HL-60 (cell line): Measurements from ENCODE around the gene FMN1.

Experiments used
- DNase-seq, 2 experiments: peaks; one replicate each; pipeline ENCODE4 v3.0.0-alpha.2; 2010 to 2020; ENCODE audit warnings: low read depth in 1 of 2, low spot score in 1 of 2
- H3K27ac ChIP-seq: fragments of 250-450 bp; sonication (Bioruptor Pico); replicated peaks from 2 replicates; pipeline ENCODE4 v1.5.1; 2020; ENCODE audit warnings: mild to moderate bottlenecking, moderate library complexity
- H3K27me3 ChIP-seq: fragments of 250-450 bp; sonication (Bioruptor Pico); 2 replicates; pipeline ENCODE4 v1.5.1; 2021; ENCODE audit warnings: mild to moderate bottlenecking, moderate library complexity; ENCODE audit not compliant: insufficient read depth, poor library complexity, severe bottlenecking
- H3K4me3 ChIP-seq: replicated peaks from 2 replicates; pipeline ENCODE4 v1.5.1; 2011; ENCODE audit warnings: mild to moderate bottlenecking, control low read depth, low read length; ENCODE audit not compliant: insufficient read depth
- CTCF ChIP-seq: IDR thresholded peaks from one replicate; pipeline ENCODE4 v1.5.1; 2011; ENCODE audit warnings: low read length, control low read depth, inconsistent platforms; ENCODE audit not compliant: insufficient read depth
- GABPA ChIP-seq: IDR thresholded peaks from 2 replicates; pipeline ENCODE4 v1.6.1; 2012; ENCODE audit warnings: low read depth
- POLR2AphosphoS5 ChIP-seq: IDR thresholded peaks from 2 replicates; pipeline ENCODE4 v1.6.1; 2012; ENCODE audit warnings: low read depth
- REST ChIP-seq: IDR thresholded peaks from 2 replicates; pipeline ENCODE4 v1.6.1; 2012; ENCODE audit warnings: low read depth; ENCODE audit not compliant: insufficient replicate concordance
- SPI1 ChIP-seq: IDR thresholded peaks from 2 replicates; pipeline ENCODE4 v1.6.1; 2012; ENCODE audit warnings: low read depth, mild to moderate bottlenecking, borderline replicate concordance

The FMN1 gene

GRCh38 chr15:32918547-32918946, 276.0 kb downstream of the FMN1 start:
- no peak overlapping the region for H3K27ac ChIP-seq
- TF ChIP-seq POLR2AphosphoS5 (no peak), SPI1 (no peak), REST (no peak), CTCF (no peak), GABPA (no peak)
- H3K4me3 ChIP-seq = no peak overlapping the region
- DNase-seq = no peak
- no peaks in the 10 kb centered on the region for H3K27me3 ChIP-seq

- Histone ChIP-seq H3K27ac (no peak overlapping the region), H3K4me3 (no peak overlapping the region), H3K27me3 (peaks cover 5% of the 10 kb centered on the region)
- TF ChIP-seq REST (no peak), SPI1 (no peak), GABPA (no peak), POLR2AphosphoS5 (no peak), CTCF (no peak)
- no peak for DNase-seq
Observed at GRCh38 chr15:32910839-32911238, 283.7 kb downstream of the FMN1 start.

- peak in 1 of 2 experiments; percentile 21 for DNase-seq
- peaks cover 5% of the 10 kb centered on the region for H3K27me3 ChIP-seq
- H3K27ac ChIP-seq = no peak overlapping the region
- H3K4me3 ChIP-seq = no peak overlapping the region
- TF ChIP-seq POLR2AphosphoS5 (no peak), GABPA (no peak), REST (no peak), CTCF (no peak), SPI1 (no peak)
Observed at GRCh38 chr15:32909431-32909830, 285.1 kb downstream of the FMN1 start.
